ENCODE data around the gene CFTR. TPM values are rescaled to one million over a fixed set of nuclear protein-coding genes. Genes with fewer than 3 reads are reported as not detected.
A peak's percentile ranks its signal among the peaks of the same experiment; 100 is the strongest.

The CFTR gene
- total and polyA plus RNA-seq, 10 of the 15 experiments (the other 5 are each of a cell fraction or from before 2014, with no cell fraction given) = 0.02 to 2.3 (median 0.21) TPM; not detected in 1

- intact Hi-C loops (cut with micrococcal nuclease; ENCODE audit: unreplicated experiment) = no loop called here
- no peaks in the 10 kb centered on the region for H3K4me1 ChIP-seq (ENCODE audit: control insufficient read depth, insufficient read depth, low read length)
- BruUV-seq (replicated peaks) = no TSS peak
- FAIRE-seq (no peak), ATAC-seq (peak; percentile 66), DNase-seq (ENCODE audit: low read depth, low spot score) (no peak)
- H3K9me3 ChIP-seq (replicated peaks; ENCODE audit: control insufficient read depth, insufficient read depth, low read length) = no peaks in the 10 kb centered on the region
- H3K36me3 ChIP-seq (ENCODE audit: control insufficient read depth in 2 of 2, insufficient read depth in 2 of 2, low read length in 1 of 2) = no peaks in the 10 kb centered on the region
- TF ChIP-seq CEBPB (IDR thresholded peaks at IDR 0.05; ENCODE audit: borderline replicate concordance in 1 of 2, low read depth in 2 of 2, low read length in 2 of 2) (no peak), MTA2 (IDR thresholded peaks at IDR 0.05; ENCODE audit: low read depth) (peak; percentile 46; the same call in 1 of the 2 replicates), JUNB (IDR thresholded peaks at IDR 0.05) (no peak)
- in situ Hi-C loops (cut with MboI) = no loop called here
- ChIA-PET CTCF (no interaction called here), SMC1A (ENCODE audit: uncharacterized antibody, unreplicated experiment) (interaction anchor here (0.5 to 1.4 kb wide), 2 partner anchors 9 to 178 kb away, joined by 3 to 4 read pairs; no protein-coding TSS in a partner anchor), RAD21 (ENCODE audit: unreplicated experiment) (no interaction called here), POLR2A (no interaction called here)
- no peaks in the 10 kb centered on the region for H3K27me3 ChIP-seq (replicated peaks in 1 of 2; ENCODE audit: control insufficient read depth in 2 of 2, insufficient read depth in 2 of 2, low read length in 1 of 2)
- no peaks in the 10 kb centered on the region for H3K79me2 ChIP-seq (ENCODE audit: control insufficient read depth, insufficient read depth, low read length)
- H3K27ac ChIP-seq (ENCODE audit: control insufficient read depth, insufficient read depth) = no peak overlapping the region
- H3K4me2 ChIP-seq (ENCODE audit: control insufficient read depth, insufficient read depth) = no peak overlapping the region
- H3K9ac ChIP-seq (ENCODE audit: control insufficient read depth, insufficient read depth, low read length) = no peak overlapping the region
- H3K4me3 ChIP-seq = no peak overlapping the region
- H4K20me1 ChIP-seq (ENCODE audit: control insufficient read depth, insufficient read depth) = no peaks in the 10 kb centered on the region
- no peak overlapping the region for H2AFZ ChIP-seq (ENCODE audit: control insufficient read depth, low read depth, low read length)
Observed at GRCh38 chr7:117530390-117530789, 50.6 kb downstream of the CFTR start.

DNA sequence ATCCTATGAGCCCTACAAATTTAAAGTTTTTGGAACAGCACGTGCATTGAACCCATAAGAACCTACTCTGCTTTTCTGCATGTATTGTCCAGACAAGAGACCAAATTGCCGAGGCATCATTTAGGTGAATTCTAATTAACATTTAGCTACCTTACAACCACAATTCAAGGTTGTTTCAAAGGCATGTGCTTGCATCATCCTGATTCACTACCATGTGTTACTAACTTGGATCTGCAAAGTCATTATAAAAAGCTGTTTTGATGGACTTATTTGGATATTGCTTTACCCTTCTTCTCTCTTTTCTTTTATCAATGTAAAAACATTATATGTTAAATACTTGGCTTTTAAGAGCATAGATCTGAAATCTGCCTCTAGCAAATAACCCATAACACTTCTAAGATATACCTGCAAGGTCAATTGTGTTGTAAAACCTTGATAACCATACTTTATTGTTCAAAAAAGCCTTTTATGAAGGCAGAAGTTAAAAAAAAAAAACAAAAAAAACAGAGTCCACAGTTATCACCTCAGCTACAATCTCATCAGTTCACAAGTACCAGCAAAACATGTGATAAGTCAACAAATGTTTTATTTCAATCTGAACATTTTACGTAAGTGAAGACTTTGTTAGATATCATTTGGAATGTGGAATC, 51.9 kb downstream of the CFTR start:
- DNase-seq (ENCODE audit: low read depth, low spot score) (no peak), ATAC-seq (no peak), FAIRE-seq (no peak)
- ChIA-PET SMC1A (ENCODE audit: uncharacterized antibody, unreplicated experiment) (interaction anchor here (0.6 to 1.4 kb wide), 5 partner anchors 7 to 261 kb away, joined by 3 to 5 read pairs (median 3); no protein-coding TSS in a partner anchor), RAD21 (ENCODE audit: unreplicated experiment) (no interaction called here), CTCF (interaction anchor here (1.3 kb wide), 1 partner anchor 15 kb away, joined by 3 read pairs; no protein-coding TSS in a partner anchor), POLR2A (interaction anchor here (0.6 to 0.9 kb wide), 3 partner anchors 9 to 62 kb away, joined by 3 to 5 read pairs (median 3); no protein-coding TSS in a partner anchor)
- WGBS (ENCODE audit: insufficient coverage, insufficient replicate concordance, low lambda C conversion rate, missing lambda C conversion rate) = 33% methylated on average over 3 of the region's 3 CpGs
- Histone ChIP-seq H3K9ac (ENCODE audit: control insufficient read depth, insufficient read depth, low read length) (no peak overlapping the region), H3K27ac (ENCODE audit: control insufficient read depth, insufficient read depth) (no peak overlapping the region), H3K4me3 (no peak overlapping the region), H4K20me1 (ENCODE audit: control insufficient read depth, insufficient read depth) (no peaks in the 10 kb centered on the region), H3K36me3 (ENCODE audit: control insufficient read depth in 2 of 2, insufficient read depth in 2 of 2, low read length in 1 of 2) (no peaks in the 10 kb centered on the region), H3K27me3 (replicated peaks in 1 of 2; ENCODE audit: control insufficient read depth in 2 of 2, insufficient read depth in 2 of 2, low read length in 1 of 2) (no peaks in the 10 kb centered on the region), H2AFZ (ENCODE audit: control insufficient read depth, low read depth, low read length) (no peak overlapping the region), H3K4me2 (ENCODE audit: control insufficient read depth, insufficient read depth) (no peak overlapping the region), H3K9me3 (replicated peaks; ENCODE audit: control insufficient read depth, insufficient read depth, low read length) (no peaks in the 10 kb centered on the region), H3K79me2 (ENCODE audit: control insufficient read depth, insufficient read depth, low read length) (no peaks in the 10 kb centered on the region), H3K4me1 (ENCODE audit: control insufficient read depth, insufficient read depth, low read length) (no peaks in the 10 kb centered on the region)
- TF ChIP-seq RAD51 (IDR thresholded peaks at IDR 0.05) = no peak
- TF ChIP-seq MEF2B (IDR thresholded peaks at IDR 0.05; ENCODE audit: partially characterized antibody, poor library complexity, severe bottlenecking) = no peak
- TF ChIP-seq KAT2A (conservative IDR thresholded peaks at IDR 0.05; ENCODE audit: control insufficient read depth, low read depth, low read length) = no peak
- no peak for TF ChIP-seq BCL11A (IDR thresholded peaks at IDR 0.05; ENCODE audit: low read depth, low read length)
- TF ChIP-seq PRDM15 (CRISPR knock-in tag; IDR thresholded peaks at IDR 0.05) = no peak
- TF ChIP-seq SP1 (IDR thresholded peaks at IDR 0.05; ENCODE audit: low read depth, low read length) = no peak
- TF ChIP-seq FOXK2 (IDR thresholded peaks at IDR 0.05) = no peak
- no peak for TF ChIP-seq MTA3 (IDR thresholded peaks at IDR 0.05; ENCODE audit: borderline replicate concordance, low read length)
- intact Hi-C loops (cut with micrococcal nuclease; ENCODE audit: unreplicated experiment) (no loop called here), in situ Hi-C loops (cut with MboI) (no loop called here)
- BruUV-seq (replicated peaks) = no TSS peak

Measured in GM12878 (cell line).